HEK293 (cell line): ENCODE measurements around the gene CARD14.

Source experiments
- CTCF ChIA-PET: fragments of 350-600 bp; formaldehyde crosslinking; extraction: SDS; loops from one replicate; lab custom pipeline; 2021; ENCODE audit warnings: antibody characterized with exemption; lab: Yijun Ruan, JAX
- POLR2A ChIA-PET: fragments of 300-600 bp; formaldehyde crosslinking; extraction: SDS; loops from one replicate; lab custom pipeline; 2020; ENCODE audit warnings: antibody characterized with exemption, inconsistent platforms; lab: Yijun Ruan, JAX
- H3K27ac ChIP-seq: fragments of 200-500 bp; sonication (Bioruptor generic); 2 replicates; pipeline ENCODE4 v1.5.1; 2014; ENCODE audit warnings: low read depth, low read length, control low read depth, inconsistent platforms; ENCODE audit errors: extremely low read depth
- H3K36me3 ChIP-seq, 2 experiments: fragments of 200-500 bp in 1 of 2; sonication (Bioruptor generic) in 1 of 2; 1 replicate in 1 of 2; 2 replicates in 1 of 2; pipeline ENCODE4 v1.5.1; 2014 to 2017; ENCODE audit warnings: inconsistent platforms in 2 of 2, low read length in 2 of 2; ENCODE audit not compliant: control insufficient read depth in 2 of 2, insufficient read depth in 1 of 2
- H3K4me1 ChIP-seq: fragments of 200-500 bp; sonication (Bioruptor generic); 2 replicates; pipeline ENCODE4 v1.5.1; 2014; ENCODE audit warnings: mild to moderate bottlenecking, low read length, inconsistent platforms; ENCODE audit not compliant: control insufficient read depth, insufficient read depth
- H3K4me3 ChIP-seq: 2 replicates; pipeline ENCODE4 v1.5.1; 2011; ENCODE audit warnings: low read depth, mild to moderate bottlenecking, control low read depth, low read length, moderate library complexity
- H3K9me3 ChIP-seq: fragments of 200-500 bp; sonication (Bioruptor generic); 2 replicates; pipeline ENCODE4 v1.5.1; 2014; ENCODE audit warnings: low read depth, low read length, inconsistent platforms; ENCODE audit not compliant: control insufficient read depth, insufficient read depth
- EGR2 ChIP-seq: fragments of 450-650 bp; formaldehyde crosslinking; IDR thresholded peaks from 2 replicates; pipeline ENCODE4 v1.5.1; 2016; ENCODE audit warnings: low read depth, missing biosample characterization, missing genetic modification characterization
- GLIS1 ChIP-seq: fragments of 450-650 bp; formaldehyde crosslinking; IDR thresholded peaks from 2 replicates; pipeline ENCODE4 v1.5.1; 2016; ENCODE audit warnings: missing biosample characterization, missing genetic modification characterization
- KLF16 ChIP-seq: fragments of 450-650 bp; formaldehyde crosslinking; IDR thresholded peaks from 2 replicates; pipeline ENCODE4 v1.5.1; 2017; ENCODE audit warnings: missing biosample characterization, missing genetic modification characterization
- REPIN1 ChIP-seq: fragments of 450-650 bp; formaldehyde crosslinking; IDR thresholded peaks from 2 replicates; pipeline ENCODE4 v1.5.1; 2017; ENCODE audit warnings: missing biosample characterization, missing genetic modification characterization, low read depth
- ZBTB20 ChIP-seq: fragments of 450-650 bp; formaldehyde crosslinking; IDR thresholded peaks from 2 replicates; pipeline ENCODE4 v1.5.1; 2016; ENCODE audit warnings: missing biosample characterization, missing genetic modification characterization
- ZFP41 ChIP-seq: fragments of 450-650 bp; formaldehyde crosslinking; IDR thresholded peaks from 2 replicates; pipeline ENCODE4 v1.5.1; 2016; ENCODE audit warnings: missing biosample characterization, missing genetic modification characterization, borderline replicate concordance
- ZIC2 ChIP-seq: fragments of 450-650 bp; formaldehyde crosslinking; IDR thresholded peaks from 2 replicates; pipeline ENCODE4 v1.5.1; 2016; ENCODE audit warnings: missing biosample characterization, missing genetic modification characterization
- ZNF148 ChIP-seq: fragments of 450-650 bp; formaldehyde crosslinking; IDR thresholded peaks from 2 replicates; pipeline ENCODE4 v1.5.0; 2017; ENCODE audit warnings: missing biosample characterization, missing genetic modification characterization, borderline replicate concordance
- ZNF175 ChIP-seq: fragments of 450-650 bp; formaldehyde crosslinking; IDR thresholded peaks from 2 replicates; pipeline ENCODE4 v1.5.1; 2016; ENCODE audit warnings: missing biosample characterization, missing genetic modification characterization
- ZNF2 ChIP-seq: fragments of 450-650 bp; formaldehyde crosslinking; IDR thresholded peaks from 2 replicates; pipeline ENCODE4 v1.5.1; 2016; ENCODE audit warnings: missing biosample characterization, missing genetic modification characterization
- ZNF202 ChIP-seq: fragments of 450-650 bp; formaldehyde crosslinking; IDR thresholded peaks from 2 replicates; pipeline ENCODE4 v1.5.1; 2016; ENCODE audit warnings: missing biosample characterization, missing genetic modification characterization, borderline replicate concordance
- ZNF394 ChIP-seq: fragments of 450-650 bp; formaldehyde crosslinking; IDR thresholded peaks from 2 replicates; pipeline ENCODE4 v1.5.1; 2016; ENCODE audit warnings: missing biosample characterization, missing genetic modification characterization, mild to moderate bottlenecking, moderate library complexity, borderline replicate concordance
- ZNF473 ChIP-seq: fragments of 450-650 bp; formaldehyde crosslinking; IDR thresholded peaks from 2 replicates; pipeline ENCODE4 v1.5.1; 2017; ENCODE audit warnings: missing biosample characterization, missing genetic modification characterization
- ZNF501 ChIP-seq: fragments of 450-650 bp; formaldehyde crosslinking; IDR thresholded peaks from 2 replicates; pipeline ENCODE4 v1.5.1; 2016; ENCODE audit warnings: missing biosample characterization, missing genetic modification characterization
- ZNF768 ChIP-seq: fragments of 450-650 bp; formaldehyde crosslinking; IDR thresholded peaks from 2 replicates; pipeline ENCODE4 v1.5.1; 2018; ENCODE audit warnings: missing biosample characterization, mild to moderate bottlenecking, missing genetic modification characterization
- TF ChIP-seq, protein P1 (sequence below): fragments of 450-650 bp; formaldehyde crosslinking; optimal IDR thresholded peaks from 2 replicates; pipeline ENCODE3; 2016; ENCODE audit warnings: missing biosample characterization, mild to moderate bottlenecking, missing genetic modification characterization

The CARD14 gene

DNA sequence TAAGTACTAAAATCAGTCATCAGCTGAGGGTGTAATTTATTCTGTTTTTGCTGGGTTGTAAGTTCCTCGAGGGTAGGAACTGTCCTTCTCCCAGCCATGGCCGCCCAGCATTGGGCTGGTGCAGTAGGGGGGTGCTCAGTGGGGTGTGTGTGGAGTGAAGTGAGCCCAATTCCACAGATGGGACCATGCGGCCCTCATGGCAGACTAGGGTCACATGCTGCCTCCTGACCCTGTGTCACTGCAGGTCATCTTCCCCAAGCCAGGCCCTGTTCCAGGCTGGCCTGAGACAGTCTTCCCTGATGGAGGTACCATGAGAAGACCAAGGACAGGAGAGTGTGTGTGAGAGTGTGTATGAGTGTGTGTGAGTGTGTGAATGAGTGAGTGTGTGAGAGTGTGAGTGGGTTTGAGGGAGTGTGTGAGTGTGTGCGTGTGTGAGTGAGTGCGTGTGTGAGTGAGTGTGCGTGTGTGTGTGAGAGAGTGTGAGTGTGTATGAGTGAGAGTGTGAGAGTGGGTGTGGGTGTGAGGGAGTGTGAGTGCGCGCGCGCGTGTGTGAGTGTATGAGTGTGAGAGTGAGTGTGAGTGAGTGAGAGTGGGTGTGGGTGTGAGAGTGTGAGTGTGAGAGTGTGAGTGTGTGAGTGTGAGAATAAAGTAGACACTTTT is 54.1 kb downstream of the CARD14 start (continued):
- no peak for TF ChIP-seq ZNF768 (tag by site-specific recombination)
- no peak for TF ChIP-seq ZNF394 (tag by site-specific recombination)
- TF ChIP-seq ZNF148 (tag by site-specific recombination) = peak; percentile 65; the same call in 1 of the 2 replicates
- TF ChIP-seq KLF16 (tag by site-specific recombination) = no peak

DNA sequence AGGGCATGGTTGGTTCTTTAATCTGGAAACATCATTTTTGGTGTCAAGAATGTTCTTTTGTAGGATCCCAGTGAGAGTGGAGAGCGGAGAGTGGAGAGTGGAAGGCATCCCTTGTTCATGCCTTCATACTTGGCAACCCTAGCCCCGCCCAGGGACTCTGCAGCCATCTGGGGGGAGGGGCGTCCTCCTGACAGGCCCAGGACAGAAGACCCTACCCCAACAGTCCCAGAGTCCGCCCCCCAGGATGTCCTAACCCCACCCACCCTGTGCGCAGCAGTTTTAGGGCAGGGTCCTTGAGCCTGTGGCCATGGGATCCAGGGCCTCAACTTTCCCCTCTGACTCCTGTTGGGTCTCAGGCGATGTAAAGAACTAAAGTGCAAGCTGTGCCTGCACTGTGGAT is 54.9 kb downstream of the CARD14 start:
- POLR2A ChIA-PET = no interaction called here
- peaks cover 3% of the 10 kb centered on the region; the same call in 1 of the 2 replicates for H3K4me1 ChIP-seq
- no peak for TF ChIP-seq EGR2 (tag by site-specific recombination)
- TF ChIP-seq ZNF175 (tag by site-specific recombination) = no peak
- TF ChIP-seq ZNF501 = no peak
- no peak for TF ChIP-seq REPIN1 (tag by site-specific recombination)
- no peak for TF ChIP-seq ZNF2
- no peak for TF ChIP-seq ZBTB20
- TF ChIP-seq ZNF148 (tag by site-specific recombination) = no peak
- TF ChIP-seq, protein P1, sequence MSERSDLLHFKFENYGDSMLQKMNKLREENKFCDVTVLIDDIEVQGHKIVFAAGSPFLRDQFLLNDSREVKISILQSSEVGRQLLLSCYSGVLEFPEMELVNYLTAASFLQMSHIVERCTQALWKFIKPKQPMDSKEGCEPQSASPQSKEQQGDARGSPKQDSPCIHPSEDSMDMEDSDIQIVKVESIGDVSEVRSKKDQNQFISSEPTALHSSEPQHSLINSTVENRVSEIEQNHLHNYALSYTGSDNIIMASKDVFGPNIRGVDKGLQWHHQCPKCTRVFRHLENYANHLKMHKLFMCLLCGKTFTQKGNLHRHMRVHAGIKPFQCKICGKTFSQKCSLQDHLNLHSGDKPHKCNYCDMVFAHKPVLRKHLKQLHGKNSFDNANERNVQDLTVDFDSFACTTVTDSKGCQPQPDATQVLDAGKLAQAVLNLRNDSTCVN (tag by site-specific recombination) = no peak
- TF ChIP-seq ZNF473 = no peak
- TF ChIP-seq ZNF202 (tag by site-specific recombination) = no peak
- TF ChIP-seq, all 188 proteins: peak for 0
- H3K9me3 ChIP-seq = no peaks in the 10 kb centered on the region
- peaks cover 0 to 41% of the 10 kb centered on the region in 2 experiments; a peak in 2 of 3 replicates for H3K36me3 ChIP-seq
- H3K4me3 ChIP-seq = no peak overlapping the region
- H3K27ac ChIP-seq = no peak overlapping the region
- CTCF ChIA-PET = no interaction called here

- H3K27ac ChIP-seq = no peak overlapping the region
- ChIA-PET POLR2A (no interaction called here), CTCF (interaction anchor here (0.7 to 1.1 kb wide), 2 partner anchors 10 to 30 kb away, joined by 3 to 4 read pairs; no protein-coding TSS in a partner anchor)
- peaks cover 0 to 42% of the 10 kb centered on the region in 2 experiments; a peak in 2 of 3 replicates for H3K36me3 ChIP-seq
- H3K4me3 ChIP-seq = no peak overlapping the region
- H3K9me3 ChIP-seq = no peaks in the 10 kb centered on the region
- peaks cover 3% of the 10 kb centered on the region; the same call in 1 of the 2 replicates for H3K4me1 ChIP-seq
- peak; percentile 76 for TF ChIP-seq ZIC2 (tag by site-specific recombination)
- TF ChIP-seq ZFP41 (tag by site-specific recombination) = no peak
- peak; percentile 63 for TF ChIP-seq GLIS1 (tag by site-specific recombination)
Observed at GRCh38 chr17:80225230-80225629, 55.4 kb downstream of the CARD14 start.
